Astrocyte of the spinal cord (primary cell): Measurements from ENCODE around the gene EIPR1.

ENCODE experiments used
- DNase-seq: peaks from one replicate; pipeline ENCODE4 v3.0.0; 2011; ENCODE audit warnings: low read depth, low spot score
- H3K4me3 ChIP-seq: 2 replicates; pipeline ENCODE4 v1.5.1; 2011; ENCODE audit warnings: low read depth, mild to moderate bottlenecking, low read length, moderate library complexity
- CTCF ChIP-seq: IDR thresholded peaks from 2 replicates; pipeline ENCODE4 v1.5.1; 2012; ENCODE audit warnings: low read depth, mild to moderate bottlenecking, low read length, inconsistent platforms
- in situ Hi-C: cut with HindIII; loops from 2 replicates; pipeline ENCODE4 v1.10.0; 2017; ENCODE audit warnings: low sequenced_read_pairs

EIPR1 gene

GRCh38 chr2:3267869-3268704 lies 109.5 kb downstream of the EIPR1 start:
- no peak overlapping the region for H3K4me3 ChIP-seq
- TF ChIP-seq CTCF: no peak
- in situ Hi-C loops: no loop called here
- no peak for DNase-seq

GRCh38 chr2:3266925-3267867 lies 110.4 kb downstream of the EIPR1 start:
- no peak for DNase-seq
- TF ChIP-seq CTCF: no peak
- in situ Hi-C loops: no loop called here
- no peak overlapping the region for H3K4me3 ChIP-seq

GRCh38 chr2:3265981-3266924 lies 111.4 kb downstream of the EIPR1 start:
- DNase-seq: no peak
- in situ Hi-C loops: no loop called here
- TF ChIP-seq CTCF: no peak
- H3K4me3 ChIP-seq: no peak overlapping the region

- in situ Hi-C loops: no loop called here
- no peak for TF ChIP-seq CTCF
- no peak overlapping the region for H3K4me3 ChIP-seq
- no peak for DNase-seq
These were observed 112.1 kb downstream of the EIPR1 start for GRCh38 chr2:3265471-3265870.

GRCh38 chr2:3264010-3264744 lies 113.4 kb downstream of the EIPR1 start:
- no peak for TF ChIP-seq CTCF
- DNase-seq: no peak
- H3K4me3 ChIP-seq: no peak overlapping the region
- in situ Hi-C loops: no loop called here
